Peyer's patch (tissue), 4 donors: Measurements from ENCODE around the gene FGFBP2. TPM values are rescaled to one million over a fixed set of nuclear protein-coding genes. Genes with fewer than 3 reads are reported as not detected.

ENCODE experiments used
- DNase-seq, 3 donors: peaks; one replicate each; pipeline ENCODE4 v3.0.0-alpha.2; 2017 to 2019
- H3K27ac ChIP-seq, 4 donors: fragments of 200-600 bp; sonication (generic); one replicate each; pipeline ENCODE4 v1.5.1; 2016 to 2019
- H3K27me3 ChIP-seq, 2 donors: fragments of 200-600 bp; sonication (generic); one replicate each; pipeline ENCODE4 v1.5.1; 2019
- H3K36me3 ChIP-seq, 3 donors: fragments of 200-600 bp; sonication (generic); one replicate each; pipeline ENCODE4 v1.5.1; 2016 to 2019
- H3K4me1 ChIP-seq, 4 donors: fragments of 200-600 bp; sonication (generic); one replicate each; pipeline ENCODE4 v1.5.1; 2016 to 2019
- H3K4me3 ChIP-seq, 4 donors: fragments of 200-600 bp; sonication (generic); 1 replicate in 3 of 4; 2 replicates in 1 of 4; pipeline ENCODE4 v1.5.1; 2016 to 2019; ENCODE audit warnings: mild to moderate bottlenecking in 1 of 4
- H3K9me3 ChIP-seq, 4 donors: fragments of 200-600 bp; sonication (generic); one replicate each; pipeline ENCODE4 v1.5.1; 2016 to 2019; ENCODE audit warnings: mild to moderate bottlenecking in 1 of 4
- CTCF ChIP-seq, 6 experiments: fragments of 450-650 bp in 4 of 6; fragments of 200-600 bp in 2 of 6; sonication (generic) in 1 of 6; IDR thresholded peaks; one replicate each; pipeline ENCODE4 v1.5.1; 2017 to 2019; ENCODE audit warnings: antibody characterized with exemption in 6 of 6, mild to moderate bottlenecking in 3 of 6, moderate library complexity in 1 of 6
- POLR2A ChIP-seq, 2 donors: fragments of 450-650 bp; IDR thresholded peaks; one replicate each; pipeline ENCODE4 v1.5.1; 2017; ENCODE audit warnings: antibody characterized with exemption in 2 of 2, mild to moderate bottlenecking in 2 of 2, moderate library complexity in 2 of 2
- total RNA-seq, 4 donors: library from RNA; depleted of rRNA; stranded (reverse); fragments of >200 nt; gene quantifications; one replicate each; pipeline ENCODE4 v1.1.0, GENCODE V29; 2016

The FGFBP2 gene
- total RNA-seq, 4 donors from 2014 or later, result not detected

GRCh38 chr4:15992167-15992485 lies 29.2 kb upstream of the FGFBP2 start:
- H3K9me3 ChIP-seq, result no peaks in the 10 kb centered on the region
- no peak for TF ChIP-seq POLR2A (IDR thresholded peaks at IDR 0.05)
- TF ChIP-seq CTCF (IDR thresholded peaks at IDR 0.05), result no peak
- no peak for DNase-seq

GRCh38 chr4:15990570-15991285 lies 27.8 kb upstream of the FGFBP2 start:
- Histone ChIP-seq H3K4me1 (no peaks in the 10 kb centered on the region), H3K36me3 (peaks cover 0 to 65% (median 0%) of the 10 kb centered on the region in 3 donors), H3K9me3 (no peaks in the 10 kb centered on the region), H3K27ac (no peak overlapping the region), H3K4me3 (no peak overlapping the region), H3K27me3 (no peaks in the 10 kb centered on the region)
- TF ChIP-seq POLR2A (IDR thresholded peaks at IDR 0.05) (no peak), CTCF (IDR thresholded peaks at IDR 0.05) (no peak)
- DNase-seq, result no peak

More at GRCh38 chr4:15992167-15992485, 29.2 kb upstream of the FGFBP2 start:
- no peak overlapping the region for H3K4me3 ChIP-seq
- H3K36me3 ChIP-seq, result peaks cover 0 to 55% (median 0%) of the 10 kb centered on the region in 3 donors
- no peaks in the 10 kb centered on the region for H3K27me3 ChIP-seq
- H3K27ac ChIP-seq, result no peak overlapping the region
- no peaks in the 10 kb centered on the region for H3K4me1 ChIP-seq

- Histone ChIP-seq H3K4me3 (no peak overlapping the region), H3K4me1 (no peaks in the 10 kb centered on the region), H3K9me3 (no peaks in the 10 kb centered on the region), H3K27ac (no peak overlapping the region), H3K36me3 (peaks cover 0 to 72% (median 0%) of the 10 kb centered on the region in 3 donors), H3K27me3 (no peaks in the 10 kb centered on the region)
- no peak for DNase-seq
- TF ChIP-seq CTCF (IDR thresholded peaks at IDR 0.05) (no peak), POLR2A (IDR thresholded peaks at IDR 0.05) (no peak)
These were observed 26.4 kb upstream of the FGFBP2 start for GRCh38 chr4:15989424-15989823.

- H3K4me1 ChIP-seq, result no peaks in the 10 kb centered on the region
- H3K9me3 ChIP-seq, result no peaks in the 10 kb centered on the region
- DNase-seq, result no peak
- no peaks in the 10 kb centered on the region for H3K27me3 ChIP-seq
- H3K36me3 ChIP-seq, result peaks cover 0 to 70% (median 0%) of the 10 kb centered on the region in 3 donors
- H3K4me3 ChIP-seq, result no peak overlapping the region
- no peak overlapping the region for H3K27ac ChIP-seq
- TF ChIP-seq POLR2A (IDR thresholded peaks at IDR 0.05) (no peak), CTCF (IDR thresholded peaks at IDR 0.05) (no peak)
These were observed 25.2 kb upstream of the FGFBP2 start for GRCh38 chr4:15988222-15988621.

- Histone ChIP-seq H3K4me3 (no peak overlapping the region), H3K36me3 (peaks cover 0 to 65% (median 0%) of the 10 kb centered on the region in 3 donors), H3K9me3 (no peaks in the 10 kb centered on the region), H3K4me1 (no peaks in the 10 kb centered on the region), H3K27me3 (no peaks in the 10 kb centered on the region), H3K27ac (no peak overlapping the region)
- TF ChIP-seq POLR2A (IDR thresholded peaks at IDR 0.05), result no peak
- no peak for TF ChIP-seq CTCF (IDR thresholded peaks at IDR 0.05)
- DNase-seq, result no peak
These were observed 23.9 kb upstream of the FGFBP2 start for GRCh38 chr4:15986907-15987306.
